B cell (primary cell): ENCODE data around the gene RFX3. TPM values are rescaled to one million over a fixed set of nuclear protein-coding genes. Genes with fewer than 3 reads are reported as not detected.

ENCODE experiments used
- ATAC-seq: fragments of 200-7000 bp; cut with Tn5 transposase; one replicate; pipeline ENCODE4 v1.10.0; 2021; ENCODE audit warnings: low read depth, mild to moderate bottlenecking, moderate number of reproducible peaks, moderate library complexity
- CTCF ChIA-PET: fragments of 350-600 bp; sonication (Branson Sonifier 250); formaldehyde crosslinking; loops from one replicate; lab custom pipeline; 2021; ENCODE audit warnings: antibody characterized with exemption, inconsistent platforms; lab: Charles Lee
- POLR2A ChIA-PET: fragments of 350-600 bp; sonication (Branson Sonifier 250); formaldehyde crosslinking; loops from one replicate; lab custom pipeline; 2021; ENCODE audit warnings: antibody characterized with exemption; lab: Charles Lee
- DNase-seq: peaks from one replicate; pipeline ENCODE4 v3.0.0; 2013
- H2AFZ ChIP-seq: 2 replicates; pipeline ENCODE4 v1.6.1; 2012; ENCODE audit warnings: mild to moderate bottlenecking, low read depth, low read length; ENCODE audit not compliant: insufficient read depth, poor library complexity, severe bottlenecking
- H3K27ac ChIP-seq, 2 donors: 1 replicate in 1 of 2; 2 replicates in 1 of 2; pipeline ENCODE4 v1.5.1; 2012 to 2013; ENCODE audit warnings: low read length in 2 of 2, mild to moderate bottlenecking in 2 of 2, moderate library complexity in 1 of 2
- H3K27me3 ChIP-seq, 4 experiments: fragments of 200-600 bp in 1 of 4; sonication (generic) in 1 of 4; replicated peaks in 1 of 4; 1 replicate in 2 of 4; 2 replicates in 2 of 4; pipeline versions ENCODE4 v1.6.1 to v1.7.0; 2013 to 2016; ENCODE audit warnings: low read length in 3 of 4, mild to moderate bottlenecking in 2 of 4, mixed read lengths in 1 of 4, moderate library complexity in 1 of 4; ENCODE audit not compliant: insufficient read depth in 4 of 4, control insufficient read depth in 3 of 4; ENCODE audit errors: control extremely low read depth in 1 of 4
- H3K36me3 ChIP-seq, 2 experiments: replicated peaks in 1 of 2; 1 replicate in 1 of 2; 2 replicates in 1 of 2; pipeline versions ENCODE4 v1.6.1 to v1.7.1; 2013; ENCODE audit warnings: low read length in 1 of 2; ENCODE audit not compliant: insufficient read depth in 2 of 2, control insufficient read depth in 1 of 2; ENCODE audit errors: control extremely low read depth in 1 of 2, extremely low read depth in 1 of 2
- H3K4me1 ChIP-seq, 2 donors: fragments of 200-600 bp in 1 of 2; sonication (generic) in 1 of 2; 1 replicate in 1 of 2; 2 replicates in 1 of 2; pipeline versions ENCODE4 v1.5.1 to v1.6.1; 2013 to 2017; ENCODE audit warnings: low read length in 2 of 2; ENCODE audit not compliant: control insufficient read depth in 2 of 2, insufficient read depth in 2 of 2
- H3K4me2 ChIP-seq: replicated peaks from 2 replicates; pipeline ENCODE3; 2012; ENCODE audit warnings: mild to moderate bottlenecking, low read depth, low read length; ENCODE audit not compliant: poor library complexity, severe bottlenecking
- H3K4me3 ChIP-seq, 5 experiments: fragments of 200-600 bp in 1 of 5; sonication (generic) in 1 of 5; 1 replicate in 3 of 5; 2 replicates in 2 of 5; pipeline versions ENCODE4 v1.5.1 to v1.7.0; 2011 to 2016; ENCODE audit warnings: low read length in 4 of 5, mild to moderate bottlenecking in 4 of 5, low read depth in 2 of 5, control low read depth in 1 of 5, moderate library complexity in 1 of 5; ENCODE audit not compliant: insufficient read depth in 1 of 5; ENCODE audit errors: control extremely low read depth in 1 of 5, extremely low read depth in 1 of 5
- H3K79me2 ChIP-seq: fragments of 200-600 bp; sonication (generic); one replicate; pipeline ENCODE4 v1.6.0; 2016; ENCODE audit warnings: low read length; ENCODE audit not compliant: control insufficient read depth, insufficient read depth
- H3K9ac ChIP-seq: fragments of 200-600 bp; sonication (generic); 2 replicates; pipeline ENCODE4 v1.6.1; 2017; ENCODE audit warnings: mild to moderate bottlenecking, low read length, moderate library complexity
- H3K9me3 ChIP-seq, 3 donors: one replicate each; pipeline versions ENCODE4 v1.6.1 to v1.7.1; 2013; ENCODE audit warnings: low read length in 2 of 3; ENCODE audit not compliant: control insufficient read depth in 2 of 3, insufficient read depth in 1 of 3; ENCODE audit errors: control extremely low read depth in 1 of 3
- H4K20me1 ChIP-seq: 2 replicates; pipeline ENCODE4 v1.6.0; 2012; ENCODE audit warnings: mild to moderate bottlenecking, low read length; ENCODE audit not compliant: insufficient read depth, control insufficient read depth, poor library complexity, severe bottlenecking
- H3K27ac Mint-ChIP-seq: one replicate; pipeline ENCODE4 v1.8.0; 2021; ENCODE audit warnings: mixed read lengths
- H3K27me3 Mint-ChIP-seq: one replicate; pipeline ENCODE4 v1.8.0; 2021; ENCODE audit warnings: mixed read lengths
- H3K4me1 Mint-ChIP-seq: one replicate; pipeline ENCODE4 v1.8.0; 2021; ENCODE audit warnings: mixed read lengths
- H3K4me3 Mint-ChIP-seq: one replicate; pipeline ENCODE4 v1.8.0; 2021; ENCODE audit warnings: mixed read lengths
- H3K9me3 Mint-ChIP-seq: one replicate; pipeline ENCODE4 v1.8.0; 2022; ENCODE audit warnings: mixed read lengths; ENCODE audit not compliant: insufficient read depth
- CTCF ChIP-seq: fragments of 200-600 bp; IDR thresholded peaks from one replicate; pipeline ENCODE4 v1.8.0; 2022; ENCODE audit warnings: antibody characterized with exemption, mild to moderate bottlenecking
- EZH2 ChIP-seq: IDR thresholded peaks from 2 replicates; pipeline ENCODE4 v1.6.1; 2012; ENCODE audit warnings: borderline replicate concordance, low read depth, mild to moderate bottlenecking, moderate library complexity, low read length; ENCODE audit not compliant: insufficient read depth, poor library complexity, severe bottlenecking
- WGBS: methylation state at CpG from one replicate; pipeline ENCODE4 v1.1.5; 2013; ENCODE audit warnings: missing lambda C conversion rate; ENCODE audit not compliant: insufficient coverage; 5-methylcytosine and 5-hydroxymethylcytosine counted together
- intact Hi-C: fragments of 100-400 bp; cut with micrococcal nuclease; formaldehyde crosslinking; loops from one replicate; pipeline ENCODE4 v1.10.0; 2022
- polyA plus RNA-seq: library from polyadenylated mRNA; depleted of rRNA; stranded (reverse); fragments of >200 nt; gene quantifications from 2 replicates; pipeline ENCODE4 v1.2.3, GENCODE V29; 2012
- total RNA-seq, 2 donors: library from RNA; stranded (reverse); fragments of 120-200 nt in 1 of 2; gene quantifications; 1 replicate in 1 of 2; 2 replicates in 1 of 2; pipeline versions ENCODE4 v1.2.3 to v1.2.4, GENCODE V29; 2013 to 2022

Gene RFX3
- total and polyA plus RNA-seq, 2 donors (not counting 1 experiment from before 2014, with no cell fraction given), result 6.1 to 39.1 TPM

- H3K9ac ChIP-seq, result no peak overlapping the region
- H3K36me3 ChIP-seq, result no peaks in the 10 kb centered on the region
- no peak for TF ChIP-seq EZH2
- TF ChIP-seq CTCF, result no peak
- Mint-ChIP-seq H3K4me3 (no peak overlapping the region), H3K9me3 (no peaks in the 10 kb centered on the region), H3K4me1 (no peaks in the 10 kb centered on the region), H3K27me3 (no peaks in the 10 kb centered on the region), H3K27ac (no peak overlapping the region)
- DNase-seq, result no peak
- ChIA-PET CTCF (interaction anchor here (1.1 kb wide), 1 partner anchor 98 kb away, joined by 5 read pairs; no protein-coding TSS in a partner anchor), POLR2A (no interaction called here)
- no peak overlapping the region for H3K4me2 ChIP-seq
- H2AFZ ChIP-seq, result no peak overlapping the region
- H3K27ac ChIP-seq, result no peak overlapping the region
- H3K4me1 ChIP-seq, result no peaks in the 10 kb centered on the region
- H3K9me3 ChIP-seq, result no peaks in the 10 kb centered on the region
- no peaks in the 10 kb centered on the region for H3K27me3 ChIP-seq
- H3K4me3 ChIP-seq, result no peak overlapping the region
- intact Hi-C loops, result no loop called here
- peaks cover 2% of the 10 kb centered on the region for H3K79me2 ChIP-seq
- no peaks in the 10 kb centered on the region for H4K20me1 ChIP-seq
- no peak for ATAC-seq
Observed at GRCh38 chr9:3343671-3344070, 182.1 kb downstream of the RFX3 start.

- TF ChIP-seq CTCF (no peak), EZH2 (no peak)
- ATAC-seq (no peak), DNase-seq (no peak)
- no peaks in the 10 kb centered on the region for H3K27me3 ChIP-seq
- H3K4me3 ChIP-seq, result no peak overlapping the region
- no peak overlapping the region for H3K4me2 ChIP-seq
- no peaks in the 10 kb centered on the region for H3K36me3 ChIP-seq
- H2AFZ ChIP-seq, result no peak overlapping the region
- CTCF ChIA-PET, result no interaction called here
- WGBS, result no CpG with 5 or more reads among the region's 2 CpGs
- POLR2A ChIA-PET, result no interaction called here
- H3K4me1 ChIP-seq, result no peaks in the 10 kb centered on the region
- no peaks in the 10 kb centered on the region for H3K4me1 Mint-ChIP-seq
- H3K79me2 ChIP-seq, result peaks cover 4% of the 10 kb centered on the region
- no peaks in the 10 kb centered on the region for H3K27me3 Mint-ChIP-seq
- H3K27ac ChIP-seq, result no peak overlapping the region
- intact Hi-C loops, result no loop called here
- H3K9me3 ChIP-seq, result no peaks in the 10 kb centered on the region
- no peak overlapping the region for H3K27ac Mint-ChIP-seq
- H3K9ac ChIP-seq, result no peak overlapping the region
- H4K20me1 ChIP-seq, result no peaks in the 10 kb centered on the region
- H3K4me3 Mint-ChIP-seq, result no peak overlapping the region
- H3K9me3 Mint-ChIP-seq, result no peaks in the 10 kb centered on the region
Observed at GRCh38 chr9:3342159-3342777, 183.5 kb downstream of the RFX3 start.
